A549 (cell line): ENCODE measurements around the gene TBC1D16. TPM values are rescaled to one million over a fixed set of nuclear protein-coding genes. Genes with fewer than 3 reads are reported as not detected.
A peak's percentile ranks its signal among the peaks of the same experiment; 100 is the strongest.

Experiments
- ATAC-seq, 2 experiments: fragments of 200-7000 bp in 1 of 2; fragments of >200 bp in 1 of 2; cut with Nextera tagmentation in 1 of 2; cut with Tn5 transposase in 1 of 2; 3 replicates each; pipeline versions ENCODE4 v1.8.0 to v1.9.1; 2018 to 2020; ENCODE audit warnings: mild to moderate bottlenecking in 1 of 2, moderate library complexity in 1 of 2
- CTCF ChIA-PET: fragments of 300-600 bp; sonication (Branson Sonifier 250); formaldehyde crosslinking; extraction: SDS; loops from one replicate; lab custom pipeline; 2021; ENCODE audit warnings: antibody characterized with exemption, inconsistent platforms; lab: Yijun Ruan, JAX
- POLR2A ChIA-PET: fragments of 350-600 bp; formaldehyde crosslinking; extraction: SDS; loops from one replicate; lab custom pipeline; 2021; ENCODE audit warnings: antibody characterized with exemption, inconsistent platforms; lab: Yijun Ruan, JAX
- DNase-seq, 2 experiments: peaks; one replicate each; pipeline versions ENCODE4 v3.0.0 to v3.0.0-alpha.2; 2011 to 2016; ENCODE audit warnings: low read depth in 1 of 2, low spot score in 1 of 2
- FAIRE-seq: peaks from 2 replicates; lab custom pipeline; 2011; peaks lifted over from hg19 to GRCh38; lab: Jason Lieb, UNC
- H3K27ac ChIP-seq, 2 experiments: fragments of >200 bp; sonication (Bioruptor Twin); formaldehyde crosslinking; 3 replicates each; pipeline ENCODE4 v1.5.1; 2016 to 2017
- H3K4me1 ChIP-seq: fragments of >200 bp; sonication (Bioruptor Twin); formaldehyde crosslinking; 3 replicates; pipeline ENCODE4 v1.6.1; 2016
- H3K4me2 ChIP-seq: fragments of >200 bp; sonication (Bioruptor Twin); formaldehyde crosslinking; 3 replicates; pipeline ENCODE4 v1.6.1; 2016
- H3K4me3 ChIP-seq: fragments of >200 bp; sonication (Bioruptor Twin); formaldehyde crosslinking; 3 replicates; pipeline ENCODE4 v1.5.1; 2016
- H3K9me3 ChIP-seq: fragments of >200 bp; sonication (Bioruptor Twin); formaldehyde crosslinking; 3 replicates; pipeline ENCODE4 v1.6.1; 2016
- CBX2 ChIP-seq: fragments of 200-600 bp; sonication (generic); IDR thresholded peaks from 2 replicates; pipeline ENCODE4 v1.6.1; 2016; ENCODE audit warnings: low read depth, mild to moderate bottlenecking, borderline replicate concordance
- CBX8 ChIP-seq: fragments of 200-600 bp; sonication (generic); IDR thresholded peaks from 2 replicates; pipeline ENCODE4 v1.6.1; 2016
- CEBPB ChIP-seq, 2 experiments: fragments of >200 bp in 1 of 2; sonication (Bioruptor Twin) in 1 of 2; formaldehyde crosslinking in 1 of 2; IDR thresholded peaks; 2 replicates each; pipeline ENCODE4 v1.6.1; 2012 to 2016
- EHF ChIP-seq: fragments of 250-450 bp; sonication (Bioruptor Pico); IDR thresholded peaks from 2 replicates; pipeline ENCODE4 v1.5.0; 2020; ENCODE audit warnings: mild to moderate bottlenecking
- EHMT2 ChIP-seq: fragments of 200-600 bp; sonication (generic); IDR thresholded peaks from 2 replicates; pipeline ENCODE4 v1.6.1; 2016; ENCODE audit warnings: antibody characterized with exemption, low read depth, mild to moderate bottlenecking, moderate library complexity
- EP300 ChIP-seq, 2 experiments: fragments of >200 bp; sonication (Bioruptor Twin); formaldehyde crosslinking; IDR thresholded peaks; 2 replicates in 1 of 2; 3 replicates in 1 of 2; pipeline ENCODE4 v1.6.1; 2016 to 2017
- ESRRA ChIP-seq: fragments of 150-350 bp; IDR thresholded peaks from 2 replicates; pipeline ENCODE4 v1.6.1; 2014; ENCODE audit warnings: mild to moderate bottlenecking, low read length, borderline replicate concordance
- FOSL2 ChIP-seq, 2 experiments: fragments of 450-650 bp in 1 of 2; fragments of >200 bp in 1 of 2; sonication (Bioruptor Twin) in 1 of 2; formaldehyde crosslinking; IDR thresholded peaks; 2 replicates each; pipeline versions ENCODE4 v1.5.0 to v1.6.1; 2016 to 2020; ENCODE audit warnings: mild to moderate bottlenecking in 1 of 2, moderate library complexity in 1 of 2
- GATA3 ChIP-seq: IDR thresholded peaks from 2 replicates; pipeline ENCODE4 v1.6.1; 2012; ENCODE audit warnings: borderline replicate concordance
- HEYL ChIP-seq: fragments of 250-450 bp; sonication (Bioruptor Pico); IDR thresholded peaks from 2 replicates; pipeline ENCODE4 v1.8.0; 2021; ENCODE audit warnings: mild to moderate bottlenecking, moderate library complexity
- HOXA7 ChIP-seq: fragments of 250-450 bp; sonication (Bioruptor Pico); IDR thresholded peaks from 2 replicates; pipeline ENCODE4 v1.5.0; 2020; ENCODE audit warnings: mild to moderate bottlenecking, moderate library complexity
- HOXB13 ChIP-seq: fragments of 250-450 bp; sonication (Bioruptor Pico); IDR thresholded peaks from 2 replicates; pipeline ENCODE4 v1.5.0; 2020; ENCODE audit warnings: low read depth, mild to moderate bottlenecking, moderate library complexity
- JUN ChIP-seq, 2 experiments: fragments of >200 bp; sonication (Bioruptor Twin); formaldehyde crosslinking; IDR thresholded peaks; 2 replicates in 1 of 2; 3 replicates in 1 of 2; pipeline ENCODE4 v1.6.1; 2016 to 2017
- KDM5A ChIP-seq: fragments of 200-600 bp; sonication (generic); IDR thresholded peaks from 2 replicates; pipeline ENCODE4 v1.6.1; 2016; ENCODE audit warnings: antibody characterized with exemption, mild to moderate bottlenecking
- NPAS2 ChIP-seq: fragments of 250-450 bp; sonication (Bioruptor Pico); IDR thresholded peaks from 2 replicates; pipeline ENCODE4 v1.8.0; 2022; ENCODE audit warnings: mild to moderate bottlenecking, moderate library complexity, borderline replicate concordance
- NR3C1 ChIP-seq: fragments of >200 bp; sonication (Bioruptor Twin); formaldehyde crosslinking; IDR thresholded peaks from 3 replicates; pipeline ENCODE4 v1.6.1; 2017
- PHF8 ChIP-seq: fragments of 200-600 bp; sonication (generic); IDR thresholded peaks from 2 replicates; pipeline ENCODE4 v1.6.1; 2016; ENCODE audit warnings: low read depth, mild to moderate bottlenecking, antibody characterized with exemption, moderate library complexity, borderline replicate concordance
- RAD21 ChIP-seq, 2 experiments: fragments of >200 bp in 1 of 2; sonication (Bioruptor Twin) in 1 of 2; formaldehyde crosslinking in 1 of 2; IDR thresholded peaks in 1 of 2; conservative IDR thresholded peaks in 1 of 2; 2 replicates in 1 of 2; 3 replicates in 1 of 2; pipeline ENCODE4 v1.6.1; 2012 to 2018; ENCODE audit warnings: inconsistent platforms in 1 of 2
- RARB ChIP-seq: fragments of 250-450 bp; sonication (Bioruptor Pico); IDR thresholded peaks from 2 replicates; pipeline ENCODE4 v1.8.0; 2021; ENCODE audit warnings: mild to moderate bottlenecking, moderate library complexity
- RFX5 ChIP-seq: fragments of 450-650 bp; IDR thresholded peaks from 2 replicates; pipeline ENCODE4 v1.7.1; 2014; ENCODE audit warnings: antibody characterized with exemption, mild to moderate bottlenecking, moderate library complexity
- SREBF2 ChIP-seq: fragments of 450-650 bp; IDR thresholded peaks from 2 replicates; pipeline ENCODE4 v1.6.1; 2014; ENCODE audit warnings: mild to moderate bottlenecking, moderate library complexity
- ZC3H11A ChIP-seq: fragments of 450-650 bp; IDR thresholded peaks from 2 replicates; pipeline ENCODE4 v1.6.1; 2014; ENCODE audit warnings: antibody characterized with exemption, mild to moderate bottlenecking
- ZSCAN20 ChIP-seq: fragments of 250-450 bp; sonication (Bioruptor Pico); IDR thresholded peaks from 2 replicates; pipeline ENCODE4 v1.8.0; 2022; ENCODE audit warnings: mild to moderate bottlenecking, moderate library complexity
- WGBS: methylation state at CpG from one replicate; pipeline ENCODE4 v1.1.6; 2017; ENCODE audit errors: missing lambda C conversion rate; 5-methylcytosine and 5-hydroxymethylcytosine counted together
- polyA plus RNA-seq, 4 experiments: library from polyadenylated mRNA; depleted of rRNA in 3 of 4; stranded (reverse); fragments of >200 nt; fragmentation: RNase III in 1 of 4; extraction: RNeasy Plus Mini Kit Qiagen cat#74134 plus additional on column Dnase treatment in 1 of 4; gene quantifications; 2 replicates in 3 of 4; 3 replicates in 1 of 4; pipeline ENCODE4 v1.2.3, GENCODE V29; 2011 to 2017
- TF ChIP-seq, protein P1 (sequence below): IDR thresholded peaks from 2 replicates; pipeline ENCODE4 v1.6.1; 2012
- TF ChIP-seq, protein P2 (sequence below): fragments of 250-450 bp; sonication (Bioruptor Pico); IDR thresholded peaks from 2 replicates; pipeline ENCODE4 v1.5.0; 2020; ENCODE audit warnings: low read depth, mild to moderate bottlenecking, moderate library complexity
- TF ChIP-seq, protein P3 (sequence below): fragments of >200 bp; sonication (Bioruptor Twin); formaldehyde crosslinking; IDR thresholded peaks from 3 replicates; pipeline ENCODE4 v1.5.1; 2016
- TF ChIP-seq, protein P4 (sequence below): fragments of >200 bp; sonication (Bioruptor Twin); formaldehyde crosslinking; IDR thresholded peaks from 2 replicates; pipeline ENCODE4 v1.6.1; 2016
- TF ChIP-seq, protein P5 (sequence below): IDR thresholded peaks from 2 replicates; pipeline ENCODE4 v1.6.1; 2012

The TBC1D16 gene
- polyA plus RNA-seq, 2 of the 4 experiments (the other 2 are of a cell fraction) = 8.9 to 12.5 TPM

DNA sequence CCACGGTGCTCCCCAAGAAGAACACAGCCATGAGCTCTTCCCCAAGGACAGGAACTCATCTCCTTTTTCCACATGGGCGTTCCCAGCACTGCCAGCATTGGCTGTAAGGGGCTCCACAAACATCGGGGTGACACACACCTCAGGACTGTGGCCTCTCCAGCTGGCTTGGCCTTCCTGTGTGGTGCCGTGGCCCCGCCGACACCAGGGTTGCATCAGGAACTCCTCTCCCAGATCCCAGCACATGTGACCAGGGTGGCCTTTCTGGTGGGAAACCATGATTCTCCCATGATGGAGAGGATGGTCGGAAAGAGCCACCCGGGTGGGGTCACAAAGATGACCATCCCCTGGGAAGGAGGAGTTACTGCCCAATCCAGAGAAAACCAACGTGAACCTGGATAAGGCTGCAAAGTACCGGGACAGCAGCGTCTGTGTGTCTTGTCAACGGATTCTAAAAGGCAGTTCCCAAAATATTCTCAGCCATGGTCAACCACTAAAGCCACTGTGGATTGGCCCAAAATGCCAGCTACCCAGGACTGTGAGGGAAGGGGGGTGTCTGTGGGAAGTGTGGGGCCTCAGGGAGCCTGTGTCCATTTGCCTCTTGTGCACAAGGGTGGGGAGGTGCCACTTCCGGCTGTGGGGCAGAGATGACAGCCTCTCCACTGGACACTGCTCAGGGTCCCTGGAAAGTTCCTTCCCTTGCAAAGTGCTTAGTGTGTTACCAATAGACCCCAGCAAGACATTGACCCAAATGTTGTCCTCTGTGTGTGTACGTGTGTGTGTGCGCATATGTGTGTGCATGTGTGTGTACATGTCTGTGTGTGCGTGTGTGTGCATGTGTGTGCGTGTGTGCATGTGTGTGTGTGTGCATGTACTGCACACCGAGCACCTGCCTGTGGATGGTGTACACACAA is 118.4 kb downstream of the TBC1D16 start:
- WGBS = 83% methylated on average over 18 of the region's 18 CpGs
- CTCF ChIA-PET = interaction anchor here (0.6 to 5.2 kb wide), 31 partner anchors 9 to 1306 kb away, joined by 3 to 51 read pairs (median 6); partner anchors contain the start of gene CBX4
- peak; percentile 51 for FAIRE-seq
- Histone ChIP-seq H3K27ac (peak overlapping the region in 1 of 2 experiments; percentile 86; a peak in 1 of 6 replicates), H3K4me3 (no peak overlapping the region), H3K9me3 (no peaks in the 10 kb centered on the region)
- POLR2A ChIA-PET = interaction anchor here (1.1 kb wide), 1 partner anchor 72 kb away, joined by 5 read pairs; no protein-coding TSS in a partner anchor
- DNase-seq = no peak
- TF ChIP-seq NR3C1 (no peak), ESRRA (no peak)
- TF ChIP-seq, all 56 proteins: peak for 0
- peaks cover 35% of the 10 kb centered on the region for H3K4me1 ChIP-seq
- no peak for ATAC-seq
- no peak overlapping the region for H3K4me2 ChIP-seq

DNA sequence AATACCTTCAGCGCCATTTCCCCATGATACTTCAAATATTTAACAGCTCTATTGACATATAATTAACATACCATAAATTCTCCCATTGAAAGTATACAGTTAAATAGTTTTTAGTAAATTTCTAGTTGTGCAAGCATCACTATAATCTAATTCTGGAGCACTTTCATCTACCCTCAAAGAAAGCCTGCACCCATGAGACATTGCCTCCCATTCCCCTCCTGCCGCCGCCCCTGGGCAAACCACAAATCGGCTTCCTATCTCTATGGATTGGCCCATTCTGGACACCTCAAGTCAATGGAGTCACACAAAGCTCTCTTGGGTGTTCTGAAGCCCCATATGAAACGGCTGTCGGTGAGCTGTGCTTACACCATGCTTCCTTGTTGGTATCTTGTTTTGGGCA is 119.2 kb downstream of the TBC1D16 start:
- H3K4me1 ChIP-seq = peaks cover 35% of the 10 kb centered on the region

DNA sequence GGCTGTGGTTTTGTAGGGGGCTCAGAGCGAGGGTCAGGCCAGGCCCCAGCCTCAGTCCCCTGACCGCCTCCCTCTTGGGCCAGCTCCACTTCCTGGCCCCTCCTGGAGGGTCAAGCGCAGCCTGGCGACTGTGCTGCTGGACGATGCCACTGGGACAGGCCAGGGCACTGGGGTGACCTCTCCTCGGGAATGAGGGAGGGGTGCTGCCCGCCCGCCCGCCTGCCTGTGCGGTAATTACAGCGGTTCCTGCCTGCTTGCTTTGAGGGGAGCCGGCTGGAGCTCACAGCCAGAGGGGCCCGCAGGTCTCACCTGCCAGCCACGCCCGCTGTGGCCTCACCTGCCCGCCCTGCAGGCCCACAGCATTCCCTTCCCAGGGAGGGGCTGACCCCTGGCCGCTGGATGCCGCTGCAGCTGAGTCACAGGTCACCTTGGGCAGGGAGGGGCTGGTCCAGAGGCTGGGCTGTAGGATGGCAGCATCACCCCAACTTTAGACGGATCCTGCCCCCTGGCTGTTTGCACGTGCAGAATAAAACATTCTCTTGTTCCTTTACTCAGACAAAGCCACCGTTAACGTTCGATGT is 119.7 kb downstream of the TBC1D16 start:
- FAIRE-seq (no peak), ATAC-seq (peak; percentile 48 to 52; a peak in 5 of 6 replicates), DNase-seq (peak; percentile 77 to 82)
- POLR2A ChIA-PET = interaction anchor here (1.1 to 3.2 kb wide), 2 partner anchors 71 to 76 kb away, joined by 5 to 28 read pairs; partner anchors contain the start of gene CBX4
- Histone ChIP-seq H3K9me3 (no peaks in the 10 kb centered on the region), H3K27ac (peak overlapping the region; percentile 45 to 75; a peak in 5 of 6 replicates), H3K4me1 (peaks cover 35% of the 10 kb centered on the region), H3K4me2 (peak overlapping the region; percentile 42), H3K4me3 (no peak overlapping the region)
- CTCF ChIA-PET = interaction anchor here (0.6 to 5.2 kb wide), 39 partner anchors 8 to 1181 kb away, joined by 3 to 51 read pairs (median 6); partner anchors contain the start of genes CBX4 and CBX8
- 38% methylated on average over 22 of the region's 23 CpGs for WGBS
- no peak for TF ChIP-seq HOXB13 (CRISPR knock-in tag)
- TF ChIP-seq KDM5A = no peak
- no peak for TF ChIP-seq CBX8
- TF ChIP-seq, protein P1, sequence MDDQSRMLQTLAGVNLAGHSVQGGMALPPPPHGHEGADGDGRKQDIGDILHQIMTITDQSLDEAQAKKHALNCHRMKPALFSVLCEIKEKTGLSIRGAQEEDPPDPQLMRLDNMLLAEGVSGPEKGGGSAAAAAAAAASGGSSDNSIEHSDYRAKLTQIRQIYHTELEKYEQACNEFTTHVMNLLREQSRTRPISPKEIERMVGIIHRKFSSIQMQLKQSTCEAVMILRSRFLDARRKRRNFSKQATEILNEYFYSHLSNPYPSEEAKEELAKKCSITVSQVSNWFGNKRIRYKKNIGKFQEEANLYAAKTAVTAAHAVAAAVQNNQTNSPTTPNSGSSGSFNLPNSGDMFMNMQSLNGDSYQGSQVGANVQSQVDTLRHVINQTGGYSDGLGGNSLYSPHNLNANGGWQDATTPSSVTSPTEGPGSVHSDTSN = no peak
- no peak for TF ChIP-seq FOSL2 (IDR thresholded peaks at IDR 0.05)
- peak; percentile 80 for TF ChIP-seq FOSL2 (CRISPR knock-in tag; IDR thresholded peaks at IDR 0.05)
- no peak for TF ChIP-seq HOXA7 (CRISPR knock-in tag)
- no peak for TF ChIP-seq RFX5
- no peak for TF ChIP-seq SREBF2
- TF ChIP-seq NPAS2 = no peak
- no peak for TF ChIP-seq NR3C1
- no peak for TF ChIP-seq ZSCAN20 (CRISPR knock-in tag)
- no peak for TF ChIP-seq RARB (CRISPR knock-in tag)
- TF ChIP-seq GATA3 = no peak
- TF ChIP-seq, protein P2, sequence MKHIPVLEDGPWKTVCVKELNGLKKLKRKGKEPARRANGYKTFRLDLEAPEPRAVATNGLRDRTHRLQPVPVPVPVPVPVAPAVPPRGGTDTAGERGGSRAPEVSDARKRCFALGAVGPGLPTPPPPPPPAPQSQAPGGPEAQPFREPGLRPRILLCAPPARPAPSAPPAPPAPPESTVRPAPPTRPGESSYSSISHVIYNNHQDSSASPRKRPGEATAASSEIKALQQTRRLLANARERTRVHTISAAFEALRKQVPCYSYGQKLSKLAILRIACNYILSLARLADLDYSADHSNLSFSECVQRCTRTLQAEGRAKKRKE (CRISPR knock-in tag) = no peak
- no peak for TF ChIP-seq EHMT2
- peak; percentile 81 to 86 for TF ChIP-seq RAD21 (conservative IDR thresholded peaks at IDR 0.05 in 1 of 2, IDR thresholded peaks at IDR 0.05 in 1 of 2)
- no peak for TF ChIP-seq ZC3H11A

More for the DNA sequence above, 119.2 kb downstream of the TBC1D16 start:
- POLR2A ChIA-PET = interaction anchor here (1.1 to 3.2 kb wide), 2 partner anchors 72 to 77 kb away, joined by 5 to 28 read pairs; partner anchors contain the start of gene CBX4
- no peak for TF ChIP-seq RFX5
- TF ChIP-seq CBX8 = no peak
- no peak for TF ChIP-seq SREBF2
- no peak for TF ChIP-seq PHF8
- TF ChIP-seq, protein P3, sequence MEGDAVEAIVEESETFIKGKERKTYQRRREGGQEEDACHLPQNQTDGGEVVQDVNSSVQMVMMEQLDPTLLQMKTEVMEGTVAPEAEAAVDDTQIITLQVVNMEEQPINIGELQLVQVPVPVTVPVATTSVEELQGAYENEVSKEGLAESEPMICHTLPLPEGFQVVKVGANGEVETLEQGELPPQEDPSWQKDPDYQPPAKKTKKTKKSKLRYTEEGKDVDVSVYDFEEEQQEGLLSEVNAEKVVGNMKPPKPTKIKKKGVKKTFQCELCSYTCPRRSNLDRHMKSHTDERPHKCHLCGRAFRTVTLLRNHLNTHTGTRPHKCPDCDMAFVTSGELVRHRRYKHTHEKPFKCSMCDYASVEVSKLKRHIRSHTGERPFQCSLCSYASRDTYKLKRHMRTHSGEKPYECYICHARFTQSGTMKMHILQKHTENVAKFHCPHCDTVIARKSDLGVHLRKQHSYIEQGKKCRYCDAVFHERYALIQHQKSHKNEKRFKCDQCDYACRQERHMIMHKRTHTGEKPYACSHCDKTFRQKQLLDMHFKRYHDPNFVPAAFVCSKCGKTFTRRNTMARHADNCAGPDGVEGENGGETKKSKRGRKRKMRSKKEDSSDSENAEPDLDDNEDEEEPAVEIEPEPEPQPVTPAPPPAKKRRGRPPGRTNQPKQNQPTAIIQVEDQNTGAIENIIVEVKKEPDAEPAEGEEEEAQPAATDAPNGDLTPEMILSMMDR = no peak
- TF ChIP-seq, protein P4, sequence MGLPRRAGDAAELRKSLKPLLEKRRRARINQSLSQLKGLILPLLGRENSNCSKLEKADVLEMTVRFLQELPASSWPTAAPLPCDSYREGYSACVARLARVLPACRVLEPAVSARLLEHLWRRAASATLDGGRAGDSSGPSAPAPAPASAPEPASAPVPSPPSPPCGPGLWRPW = no peak
- TF ChIP-seq, protein P5, sequence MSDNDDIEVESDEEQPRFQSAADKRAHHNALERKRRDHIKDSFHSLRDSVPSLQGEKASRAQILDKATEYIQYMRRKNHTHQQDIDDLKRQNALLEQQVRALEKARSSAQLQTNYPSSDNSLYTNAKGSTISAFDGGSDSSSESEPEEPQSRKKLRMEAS = no peak
- no peak for TF ChIP-seq CBX2
- no peak for TF ChIP-seq RARB (CRISPR knock-in tag)
- TF ChIP-seq HEYL (CRISPR knock-in tag) = no peak
- no peak for TF ChIP-seq NR3C1
- TF ChIP-seq EP300 (IDR thresholded peaks at IDR 0.05) = no peak
- no peak for TF ChIP-seq CEBPB (IDR thresholded peaks at IDR 0.05)
- no peak for TF ChIP-seq EHF (CRISPR knock-in tag)
- no peak for TF ChIP-seq JUN (IDR thresholded peaks at IDR 0.05)
- H3K4me2 ChIP-seq = peak overlapping the region; percentile 42
- FAIRE-seq = no peak
- ATAC-seq = no peak
- DNase-seq = no peak
- no peak overlapping the region for H3K4me3 ChIP-seq
- H3K27ac ChIP-seq = peak overlapping the region in 1 of 2 experiments; percentile 46; a peak in 1 of 6 replicates
- no peaks in the 10 kb centered on the region for H3K9me3 ChIP-seq
- WGBS = 78% methylated on average over 6 of the region's 6 CpGs
- CTCF ChIA-PET = interaction anchor here (0.6 to 5.2 kb wide), 34 partner anchors 10 to 1307 kb away, joined by 3 to 51 read pairs (median 6); partner anchors contain the start of genes CBX4 and CBX8
